SIG-M5 (cell line): Measurements from ENCODE around the gene DNAJB9.
"Not testable (repeated sequence)": the region's sequence is repeated elsewhere in the genome, so short reads cannot be mapped to it uniquely, and the experiment has no call there.

Experiments used
- DNase-seq: peaks from one replicate; lab custom pipeline; 2025; lab: John Stamatoyannopoulos, UW

DNAJB9 gene

GRCh38 chr7:108569381-108570145 lies at the start of gene DNAJB9, which contains the start of gene THAP5:
Gene DNAJB9 (plus strand): TSS chr7:108569874. CDS start chr7:108571727, 1,853 bp downstream.
Gene THAP5 (minus strand): TSS chr7:108569706. CDS start chr7:108569569, 137 bp downstream.
- DNase-seq, result peak; percentile 85

GRCh38 chr7:108522780-108523179 lies 46.9 kb upstream of the DNAJB9 start:
- no peak for DNase-seq

- DNase-seq, result peak; percentile 43
These were observed 44.2 kb upstream of the DNAJB9 start for GRCh38 chr7:108525327-108525984.

GRCh38 chr7:108525985-108526767 lies 43.5 kb upstream of the DNAJB9 start, which contains the start of gene PNPLA8:
Gene PNPLA8 (minus strand): TSS chr7:108526135. CDS start chr7:108515491, 10,644 bp downstream.
- DNase-seq, result peak; percentile 80

DNA sequence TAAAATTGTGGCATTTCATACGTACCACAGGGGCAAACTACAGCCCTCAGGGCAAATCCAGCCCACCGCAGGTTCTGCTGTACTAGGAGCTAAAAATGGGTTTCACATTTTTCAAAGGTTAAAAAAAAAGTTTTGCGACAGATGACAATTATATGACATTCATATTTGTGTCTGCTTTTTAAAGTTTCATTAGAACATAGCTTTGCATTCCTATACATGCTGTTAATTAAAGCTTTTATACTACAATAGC lies 43.0 kb upstream of the DNAJB9 start:
- DNase-seq, result no peak

GRCh38 chr7:108528183-108528712 lies 41.4 kb upstream of the DNAJB9 start:
- DNase-seq, result no peak

- DNase-seq, result no peak
These were observed 40.3 kb upstream of the DNAJB9 start for GRCh38 chr7:108529341-108529740.

- no peak for DNase-seq
These were observed 36.0 kb upstream of the DNAJB9 start for GRCh38 chr7:108533712-108534111.

- no peak for DNase-seq
These were observed 34.4 kb upstream of the DNAJB9 start for GRCh38 chr7:108535257-108535656.

DNA sequence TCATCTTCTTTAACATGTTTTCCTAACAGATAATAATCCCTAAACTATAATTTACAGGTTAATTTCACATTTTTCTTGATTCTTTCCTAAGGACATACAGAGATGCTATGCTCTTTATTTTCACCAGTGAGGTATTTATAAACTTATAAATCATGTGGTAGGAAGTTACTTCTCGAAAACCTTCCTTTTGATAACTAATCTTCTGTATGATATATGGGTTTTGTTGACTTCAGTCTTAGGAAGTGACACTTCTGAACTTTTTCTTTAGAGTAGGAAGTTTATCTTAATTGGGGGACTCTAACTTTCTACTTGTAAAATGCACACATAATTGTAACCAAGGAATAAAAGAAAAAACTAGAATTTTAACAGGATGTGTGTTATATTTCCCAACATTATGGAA lies 33.9 kb upstream of the DNAJB9 start:
- DNase-seq, result no peak

DNA sequence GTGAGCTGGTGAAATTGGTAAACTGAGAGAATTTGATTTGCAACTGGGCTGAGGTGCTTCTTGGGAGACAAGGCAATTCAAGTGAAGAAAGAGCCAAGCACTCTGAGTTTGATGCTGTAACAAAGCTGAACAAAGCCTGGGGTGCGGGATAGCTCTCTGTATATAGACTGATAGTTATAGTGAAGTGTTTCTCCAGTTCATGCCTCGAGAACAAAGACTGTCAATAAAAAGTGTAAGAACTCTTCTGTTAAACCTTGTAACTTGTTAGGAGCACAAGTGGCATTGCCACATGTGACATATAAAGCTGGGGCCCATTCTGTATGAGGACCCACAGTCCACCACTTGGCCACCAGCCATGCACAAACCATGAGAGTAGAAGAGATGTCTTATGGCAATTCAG lies 32.4 kb upstream of the DNAJB9 start:
- no peak for DNase-seq

DNA sequence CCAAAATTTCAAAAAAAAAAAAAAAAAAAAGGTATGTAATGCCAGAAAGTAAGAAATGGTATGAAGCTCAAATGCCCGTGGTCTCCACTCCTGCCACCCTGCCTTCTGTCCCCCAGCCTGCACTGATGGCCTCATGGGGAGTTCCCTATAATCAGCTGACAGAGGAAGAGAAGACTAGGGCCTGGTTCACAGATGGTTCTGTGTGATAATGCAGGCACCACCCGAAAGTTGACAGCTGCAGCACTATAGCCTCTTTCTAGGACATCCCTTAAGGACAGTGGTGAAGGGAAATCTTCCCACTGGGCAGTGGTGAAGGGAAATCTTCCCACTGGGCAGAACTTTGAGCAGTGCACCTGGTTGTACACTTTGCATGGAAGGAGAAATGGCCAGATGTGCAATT lies 31.4 kb upstream of the DNAJB9 start:
- not testable (repeated sequence) for DNase-seq

- DNase-seq, result not testable (repeated sequence)
These were observed 31.0 kb upstream of the DNAJB9 start for GRCh38 chr7:108538685-108539084.

DNA sequence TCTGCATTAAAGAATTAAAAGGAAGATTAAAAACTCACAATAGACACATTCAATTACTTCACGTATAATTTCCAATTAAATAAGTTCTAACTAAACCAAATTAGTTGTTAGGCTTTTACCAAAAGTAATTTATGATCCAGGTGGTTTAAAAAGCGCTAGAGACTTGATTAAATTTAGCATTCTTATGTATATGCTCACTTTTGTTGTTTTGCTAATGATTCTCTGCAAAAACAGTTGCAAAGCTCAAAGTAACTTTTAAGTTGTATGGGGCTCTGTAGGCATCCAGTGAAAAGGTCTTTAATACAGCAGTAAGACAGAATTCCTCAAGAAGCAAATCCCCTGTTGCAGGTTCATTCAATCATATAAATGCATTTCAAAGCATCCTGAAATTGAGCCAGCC lies 28.2 kb upstream of the DNAJB9 start:
- DNase-seq, result no peak

GRCh38 chr7:108548141-108548896 lies 21.4 kb upstream of the DNAJB9 start:
- not testable (repeated sequence) for DNase-seq

- not testable (repeated sequence) for DNase-seq
These were observed 13.0 kb upstream of the DNAJB9 start for GRCh38 chr7:108556665-108557064.

DNA sequence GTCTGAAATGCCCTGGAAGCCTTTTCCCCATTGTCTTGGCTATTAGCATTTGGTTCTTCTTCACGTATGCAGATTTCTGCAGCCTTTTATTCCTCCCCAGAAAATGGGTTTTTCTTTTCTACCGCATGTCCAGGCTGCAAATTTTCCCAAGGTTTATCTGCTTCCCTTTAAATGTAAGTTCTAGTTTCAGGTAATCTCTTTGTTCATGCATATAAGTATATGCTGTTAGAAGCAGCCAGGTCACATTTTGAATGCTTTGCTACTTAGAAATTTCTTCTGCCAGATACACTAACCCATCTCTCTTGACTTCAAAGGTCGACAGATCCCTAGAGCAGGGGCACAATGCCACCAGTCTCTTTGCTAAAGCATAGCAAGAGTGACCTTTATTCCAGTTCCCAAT lies 12.5 kb upstream of the DNAJB9 start:
- no peak for DNase-seq

DNA sequence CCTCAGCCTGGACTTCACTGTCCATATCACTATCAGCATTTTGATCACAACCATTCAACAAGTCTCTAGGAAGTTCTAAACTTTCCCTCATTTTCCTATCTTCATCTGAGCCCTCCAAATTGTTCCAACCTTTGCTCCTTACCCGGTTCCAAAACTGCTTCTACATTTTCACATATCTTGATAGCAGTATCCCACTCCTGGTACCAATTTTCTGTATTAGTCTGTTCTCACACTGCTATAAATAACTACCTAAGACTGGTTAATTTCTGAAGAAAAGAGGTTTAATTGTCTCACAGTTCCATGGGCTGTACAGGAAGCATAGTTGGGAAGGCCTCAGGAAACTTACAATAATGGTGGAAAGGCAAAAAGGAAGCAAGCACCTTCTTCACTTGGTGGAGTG lies 12.1 kb upstream of the DNAJB9 start:
- no peak for DNase-seq

GRCh38 chr7:108559253-108559652 lies 10.4 kb upstream of the DNAJB9 start:
- DNase-seq, result no peak

DNA sequence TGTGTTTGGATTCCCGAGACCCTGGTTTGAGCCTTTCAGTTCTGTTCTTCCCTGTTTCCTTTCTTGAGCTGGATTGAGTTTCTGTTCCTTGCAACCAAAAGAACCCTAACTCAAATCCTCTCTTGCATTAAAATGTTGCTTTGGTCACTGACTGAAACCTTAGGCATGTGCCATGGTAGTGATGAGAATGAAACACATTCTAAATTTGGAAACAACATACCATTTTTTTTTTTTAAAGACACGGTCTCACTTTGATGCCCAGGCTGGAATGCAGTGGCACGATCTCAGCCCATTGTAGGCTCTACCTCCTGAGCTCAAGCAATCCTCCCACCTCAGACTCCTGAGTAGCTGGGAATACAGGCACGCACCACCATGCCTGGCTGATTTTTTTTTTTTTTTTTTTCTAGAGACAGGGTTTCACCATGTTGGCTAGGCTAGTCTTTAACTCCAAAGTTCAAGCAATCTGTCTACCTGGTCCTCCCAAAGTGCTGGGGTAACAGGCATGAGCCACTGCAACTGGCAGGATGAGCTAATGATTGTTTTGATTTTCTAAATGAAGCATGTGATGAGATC lies 8.5 kb upstream of the DNAJB9 start:
- no peak for DNase-seq

DNA sequence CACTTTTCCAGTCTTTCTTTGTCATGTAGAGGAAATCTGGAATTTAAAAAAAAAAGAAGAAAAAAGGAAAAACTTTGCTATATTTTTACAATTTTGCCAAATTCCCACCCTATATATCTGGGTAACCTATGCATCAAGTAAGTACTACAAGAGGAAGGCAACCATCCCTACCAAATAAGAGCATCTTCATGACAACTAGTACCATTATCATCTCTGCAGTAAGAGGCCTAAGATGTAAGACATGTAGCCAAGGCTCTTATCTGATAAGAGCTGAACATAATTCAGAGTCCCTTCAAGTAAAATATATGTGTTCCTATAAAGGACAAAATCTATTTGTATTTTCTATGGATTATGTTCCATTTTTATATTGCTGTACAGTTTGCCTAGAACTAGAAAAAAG lies 3.7 kb upstream of the DNAJB9 start:
- DNase-seq, result no peak
